ENCODE data around the gene ARL8A.
"Not testable (repeated sequence)": the region's sequence is repeated elsewhere in the genome, so short reads cannot be mapped to it uniquely, and the experiment has no call there.

ARL8A gene

GRCh38 chr1:202144402-202145067 is at the start of gene ARL8A:
Gene ARL8A (minus strand): TSS chr1:202144737. CDS start chr1:202144572, 165 bp downstream.
- peak; percentile 29 for DNase-seq

DNA sequence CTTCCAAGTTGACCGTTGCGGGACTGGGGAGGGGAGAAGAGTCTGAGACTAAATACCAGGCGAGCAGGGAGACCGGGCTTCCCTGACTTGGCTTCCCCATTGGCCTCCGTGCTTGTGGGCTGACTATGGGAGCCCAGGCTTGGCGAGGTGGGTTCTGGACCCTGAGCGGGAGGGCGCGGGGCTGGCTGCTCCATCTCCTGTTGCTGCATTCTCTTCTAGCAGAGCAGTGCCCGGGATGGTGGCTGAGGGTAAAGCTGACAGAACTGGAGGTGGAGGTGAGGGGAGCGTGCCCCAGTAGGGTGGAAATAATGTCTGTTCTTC is 49.8 kb upstream of the ARL8A start:
- DNase-seq, result no peak

DNA sequence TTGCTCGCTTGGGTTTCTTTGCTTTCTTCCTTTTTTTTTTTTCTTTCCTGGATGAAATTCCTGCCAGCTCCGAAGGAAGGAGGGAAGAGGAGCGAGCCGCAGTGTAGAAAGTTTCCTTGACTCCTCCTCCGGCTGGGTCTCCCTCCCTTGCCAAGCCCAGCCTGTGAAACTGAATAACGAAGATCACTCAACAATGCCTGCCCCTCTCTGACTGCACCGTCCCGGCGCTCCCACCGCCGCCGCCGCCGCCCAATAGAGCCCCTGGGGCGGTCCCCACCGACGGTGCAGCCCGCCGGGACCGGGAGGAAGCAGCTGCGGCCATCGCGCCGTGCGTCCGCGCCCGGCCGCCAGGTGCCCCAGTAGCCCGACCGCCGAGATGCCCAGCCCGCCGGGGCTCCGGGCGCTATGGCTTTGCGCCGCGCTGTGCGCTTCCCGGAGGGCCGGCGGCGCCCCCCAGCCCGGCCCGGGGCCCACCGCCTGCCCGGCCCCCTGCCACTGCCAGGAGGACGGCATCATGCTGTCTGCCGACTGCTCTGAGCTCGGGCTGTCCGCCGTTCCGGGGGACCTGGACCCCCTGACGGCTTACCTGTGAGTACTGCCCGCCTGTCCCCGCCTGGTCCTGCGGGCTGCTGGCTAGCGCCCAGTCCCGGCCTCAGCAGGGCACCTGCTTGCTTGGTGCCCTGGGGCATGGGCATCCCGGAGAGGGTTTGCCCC is 49.2 kb upstream of the ARL8A start, which contains the start of gene LGR6:
Gene LGR6, plus strand, starts transcription at position 186 of the 714 bp plus-strand sequence. Its CDS starts 191 bp downstream, at position 377.
- no peak for DNase-seq

- DNase-seq, result no peak
Observed at GRCh38 chr1:202192770-202193613, 48.5 kb upstream of the ARL8A start.

GRCh38 chr1:202191391-202191790 is 46.9 kb upstream of the ARL8A start:
- DNase-seq, result not testable (repeated sequence)

DNA sequence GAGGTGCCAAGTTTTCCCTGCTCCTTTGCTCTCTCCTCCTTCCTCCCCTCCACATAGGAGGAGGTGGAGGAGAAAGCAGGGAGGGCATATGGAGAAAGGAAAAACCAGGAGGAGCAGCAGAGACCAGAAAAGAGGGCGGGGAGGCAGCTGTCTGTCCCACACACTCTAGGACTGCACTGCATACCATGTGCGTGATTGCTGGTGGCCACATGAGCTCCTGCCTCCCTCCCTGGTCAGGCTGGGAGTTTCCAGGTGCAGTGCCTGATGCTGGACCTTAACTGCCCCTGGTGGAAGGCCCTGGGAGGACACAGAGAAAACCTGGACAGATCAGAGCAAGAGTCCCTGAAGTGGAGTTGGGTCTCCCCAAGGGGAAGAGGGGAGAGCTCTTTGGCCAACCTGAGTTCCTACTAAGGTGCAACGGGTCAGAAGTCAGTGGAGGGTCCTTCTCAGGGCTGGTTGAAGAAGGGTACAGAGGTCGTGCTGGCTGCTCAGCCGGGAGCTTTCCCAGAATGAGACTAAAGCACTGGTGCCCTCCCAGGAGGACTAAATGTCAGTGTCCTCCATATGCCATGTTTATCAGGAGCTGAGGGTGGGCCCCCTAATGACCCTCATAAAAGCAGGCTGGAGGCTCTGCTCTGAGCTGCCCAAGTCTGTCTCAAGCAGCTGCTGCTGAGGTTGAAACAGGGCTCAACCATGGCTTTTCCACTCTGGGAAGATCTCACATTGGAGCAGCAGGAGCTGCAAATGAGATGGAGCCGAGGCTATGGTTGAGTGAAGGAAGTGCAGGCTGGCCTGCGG is 45.6 kb upstream of the ARL8A start:
- DNase-seq, result no peak

- peak; percentile 17 for DNase-seq
Observed at GRCh38 chr1:202189001-202189790, 44.7 kb upstream of the ARL8A start.

- DNase-seq, result no peak
Observed at GRCh38 chr1:202187697-202188407, 43.3 kb upstream of the ARL8A start.

- DNase-seq, result no peak
Observed at GRCh38 chr1:202187041-202187671, 42.6 kb upstream of the ARL8A start.

GRCh38 chr1:202186327-202186726 is 41.8 kb upstream of the ARL8A start:
- no peak for DNase-seq

DNA sequence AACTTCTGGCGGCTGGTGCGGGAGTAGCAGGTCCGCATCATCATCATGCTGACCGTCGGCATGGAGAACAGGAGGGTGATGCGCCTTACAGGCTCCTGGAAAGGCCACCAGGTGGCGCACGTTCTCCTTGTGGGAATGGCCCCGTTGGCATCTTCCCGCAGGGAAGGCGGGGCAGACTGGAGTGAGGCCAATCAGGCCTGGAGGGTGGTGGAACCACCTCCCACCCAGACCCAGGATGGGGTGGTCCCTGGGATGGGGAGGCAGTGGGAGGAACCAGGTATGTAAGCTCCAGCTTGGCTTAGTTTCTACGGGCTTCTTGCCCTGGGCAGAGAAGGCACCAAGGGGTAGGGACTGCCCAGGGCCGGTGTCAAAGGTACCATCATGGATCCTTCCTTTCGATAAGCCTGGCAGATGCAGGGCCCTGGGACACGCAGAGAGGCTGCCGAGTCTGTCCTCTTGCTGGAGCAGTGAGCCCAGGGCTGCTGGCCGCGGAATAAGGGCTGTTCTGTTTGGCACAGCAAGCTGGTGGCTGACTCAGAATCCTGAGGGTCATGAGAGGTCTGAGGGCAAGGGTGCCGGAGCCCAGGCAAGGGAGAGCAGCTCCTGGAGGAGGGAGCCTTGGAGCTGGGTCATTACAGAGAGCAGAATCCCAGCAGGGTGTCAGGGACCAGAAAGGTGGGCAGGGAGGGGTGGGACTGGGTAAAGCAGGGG is 40.4 kb upstream of the ARL8A start:
- DNase-seq, result peak; percentile 86

- no peak for DNase-seq
Observed at GRCh38 chr1:202182040-202182877, 37.7 kb upstream of the ARL8A start.

DNA sequence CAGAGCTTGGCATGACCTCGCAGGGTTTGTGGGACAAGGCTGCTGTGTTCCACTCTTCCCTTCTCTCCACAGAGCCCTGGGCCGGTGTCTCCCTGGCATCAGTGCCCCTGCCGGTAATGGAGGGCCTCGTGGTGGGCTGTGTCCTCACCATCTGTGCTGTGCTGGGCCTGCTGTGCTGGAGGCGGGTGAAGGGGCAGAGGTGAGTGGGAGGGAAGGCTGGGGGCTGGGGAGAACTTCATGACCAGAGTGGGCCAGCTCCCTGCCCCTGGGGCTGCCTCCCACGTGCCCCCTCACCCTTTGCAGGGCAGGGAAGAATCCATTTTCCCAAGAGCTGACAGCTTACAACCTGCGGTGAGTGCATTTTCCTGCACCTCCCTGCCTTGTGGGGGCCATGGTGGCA is 37.0 kb upstream of the ARL8A start:
- DNase-seq, result no peak

DNA sequence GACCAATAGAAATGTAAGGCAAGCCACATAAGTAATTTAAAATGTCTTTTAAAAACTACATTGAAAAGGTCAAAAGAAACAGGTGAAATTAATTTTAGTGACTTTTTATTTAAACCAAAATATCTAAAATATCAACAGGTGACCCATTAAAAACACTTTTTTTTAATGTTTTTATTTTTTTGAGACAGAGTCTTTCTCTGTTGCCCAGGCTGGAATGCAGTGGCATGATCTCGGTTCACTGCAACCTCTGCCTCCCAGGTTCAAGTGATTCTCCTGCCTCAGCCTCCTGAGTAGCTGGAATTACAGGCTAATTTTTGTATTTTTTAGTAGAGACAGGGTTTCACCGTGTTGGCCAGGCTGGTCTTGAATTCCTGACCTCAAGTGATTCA is 36.2 kb upstream of the ARL8A start:
- not testable (repeated sequence) for DNase-seq

DNA sequence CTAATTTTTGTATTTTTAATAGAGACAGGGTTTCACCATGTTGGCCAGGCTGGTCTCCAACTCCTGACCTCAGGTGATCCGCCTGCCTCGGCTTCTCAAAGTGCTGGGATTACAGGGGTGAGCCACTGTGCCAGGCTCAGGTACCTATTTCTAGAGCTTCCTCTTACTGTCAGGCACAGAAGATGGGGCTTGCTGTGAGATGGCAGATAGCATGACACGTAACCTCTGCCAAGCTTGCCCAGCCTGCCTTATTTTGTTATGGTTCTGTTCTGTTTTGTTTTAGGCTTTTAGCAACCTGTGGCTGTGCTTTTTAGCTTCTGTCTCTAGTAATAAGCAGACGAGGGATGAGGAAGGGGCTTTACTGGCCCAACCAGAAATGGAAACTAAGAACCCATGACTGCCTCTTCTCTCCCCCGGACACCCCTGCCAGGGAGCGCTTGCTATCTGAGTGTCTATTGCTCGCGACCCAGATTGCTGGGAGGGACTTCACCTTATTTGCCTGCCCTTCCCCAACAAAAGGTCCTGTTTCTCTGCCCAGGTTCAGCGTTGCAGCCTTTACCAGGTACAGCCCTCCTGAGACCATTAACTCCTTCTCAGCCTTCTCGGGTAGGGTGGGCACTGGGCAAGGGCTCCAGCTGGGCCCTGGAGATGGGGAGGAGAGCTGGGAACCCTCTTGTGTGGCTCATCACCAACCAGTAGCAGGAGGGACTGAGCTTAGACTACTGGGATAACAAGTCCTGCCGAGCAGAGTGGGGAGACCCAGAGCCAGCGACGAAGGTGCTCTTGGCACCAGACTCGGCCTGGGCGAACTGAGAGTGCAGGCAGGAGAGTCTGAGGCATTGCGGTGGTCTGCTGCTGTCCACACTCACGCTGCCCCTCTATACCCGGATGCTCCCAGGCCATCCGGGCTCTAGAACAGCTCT is 35.6 kb upstream of the ARL8A start:
- DNase-seq, result no peak

DNA sequence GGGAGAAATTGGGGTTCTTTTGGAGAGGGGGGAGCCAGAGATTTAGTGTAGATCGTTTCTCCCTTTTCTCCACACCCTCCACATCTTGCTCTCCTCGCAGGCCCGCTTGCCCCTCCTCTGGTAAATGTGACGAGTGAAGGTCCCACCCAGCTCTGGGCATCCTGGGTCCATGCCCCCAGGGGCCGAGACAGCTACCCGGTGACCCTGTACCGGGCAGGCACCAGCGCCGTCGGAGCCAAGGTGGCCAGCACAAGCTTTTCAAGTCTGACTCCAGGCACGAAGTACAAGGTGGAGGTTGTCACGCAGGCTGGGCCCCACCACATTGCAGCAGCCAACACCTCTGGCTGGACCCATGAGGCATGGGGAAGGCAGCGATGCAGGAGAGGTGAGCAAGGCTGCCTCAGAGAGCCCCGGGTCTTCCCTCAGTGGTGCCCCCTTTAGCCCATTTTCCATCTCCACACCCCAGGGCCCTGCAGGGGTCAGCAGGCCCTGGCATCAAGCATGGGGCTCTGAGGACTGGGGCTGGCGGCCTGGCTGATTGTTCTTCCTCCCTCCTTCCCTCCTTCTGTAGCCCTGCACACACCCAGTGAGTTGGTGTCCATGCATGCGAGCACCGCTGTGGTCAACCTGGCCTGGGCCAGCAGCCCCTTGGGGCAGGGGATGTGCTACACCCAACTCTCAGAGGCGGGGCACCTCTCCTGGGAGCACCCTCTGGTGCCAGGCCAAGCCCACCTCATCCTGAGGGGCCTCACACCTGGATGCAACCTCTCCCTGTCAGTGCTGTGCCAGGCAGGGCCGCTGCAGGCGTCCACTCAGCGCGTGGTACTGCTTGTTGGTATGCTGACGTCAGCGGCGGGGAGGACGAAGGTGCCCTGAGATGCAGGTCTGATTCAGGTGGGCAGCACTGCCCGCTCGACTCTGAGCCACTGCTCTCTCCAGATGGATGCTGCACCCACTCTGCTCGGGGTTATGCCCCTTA is 32.7 kb upstream of the ARL8A start:
- no peak for DNase-seq

DNA sequence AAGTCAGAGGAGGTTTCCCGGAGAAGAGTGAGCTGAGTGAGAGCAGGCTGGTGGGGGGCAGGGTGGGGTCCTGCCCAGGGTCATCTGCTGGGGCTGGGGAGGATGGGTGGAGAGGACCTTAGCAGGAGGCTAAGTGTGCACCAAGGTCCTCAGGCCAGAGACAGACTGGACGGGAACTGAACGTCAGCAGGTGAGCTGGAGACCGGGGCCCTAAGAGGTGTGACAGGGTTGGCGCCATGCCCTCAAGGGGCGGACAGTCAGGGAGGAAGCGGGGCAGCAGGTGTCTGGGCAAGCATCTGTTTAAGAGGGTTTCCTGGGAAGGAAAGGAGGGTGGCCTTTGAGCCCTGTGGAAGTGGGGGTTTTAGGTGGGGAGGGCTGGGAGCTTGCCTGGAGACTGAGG is 29.5 kb upstream of the ARL8A start:
- DNase-seq, result no peak

Measured in NCI-H2227 treated with DMSO at 0.1 percent for 48 hours (cell line).